Measurements from ENCODE around the gene ANKRD39. TPM values are rescaled to one million over a fixed set of nuclear protein-coding genes. Genes with fewer than 3 reads are reported as not detected.

Gene ANKRD39, protein sequence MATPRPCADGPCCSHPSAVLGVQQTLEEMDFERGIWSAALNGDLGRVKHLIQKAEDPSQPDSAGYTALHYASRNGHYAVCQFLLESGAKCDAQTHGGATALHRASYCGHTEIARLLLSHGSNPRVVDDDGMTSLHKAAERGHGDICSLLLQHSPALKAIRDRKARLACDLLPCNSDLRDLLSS
- 3.7 and 5.5 TPM in 2 replicates for total RNA-seq

DNA sequence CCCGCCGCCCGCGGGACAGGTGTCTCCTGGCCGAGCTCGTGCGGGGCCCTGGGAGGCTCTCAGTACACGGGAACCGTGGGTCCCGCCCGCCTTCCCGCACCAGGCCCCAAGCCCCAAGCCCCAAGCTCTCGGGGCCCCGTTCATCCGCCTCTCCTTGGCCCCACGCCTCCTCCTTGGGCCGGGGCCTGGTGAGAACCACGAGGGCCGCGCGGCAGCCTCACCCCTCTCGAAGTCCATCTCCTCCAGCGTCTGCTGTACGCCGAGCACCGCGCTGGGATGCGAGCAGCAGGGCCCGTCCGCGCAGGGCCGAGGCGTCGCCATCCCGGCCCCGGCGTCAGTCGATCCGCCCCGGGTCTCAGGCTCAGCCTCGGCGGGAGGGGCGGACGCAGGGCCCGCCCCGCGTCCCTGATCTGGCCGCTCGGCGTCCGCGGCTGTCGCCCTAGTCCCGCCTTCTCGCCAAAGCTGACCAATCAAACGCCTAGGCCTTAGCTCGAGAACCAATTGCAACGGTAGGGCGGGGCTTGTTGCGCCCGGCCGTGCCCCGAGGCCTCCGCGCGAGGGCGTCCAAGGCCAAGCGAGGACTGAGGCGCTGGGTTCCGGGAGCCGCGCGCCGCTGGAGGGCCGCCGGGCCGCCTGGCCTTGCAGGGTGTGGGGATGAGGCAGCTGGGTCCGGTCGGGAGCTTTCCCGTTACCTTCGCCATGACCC, at the start of gene ANKRD39:
Gene ANKRD39, minus strand, starts transcription at position 350 of the 706 bp plus-strand sequence. Its CDS starts 29 bp downstream, at position 321.

GRCh38 chr2:96869822-96870625, 12.2 kb upstream of the ANKRD39 start, which contains the start of gene SEMA4C:
TSS of gene SEMA4C (minus strand) at chr2:96870080. CDS start at chr2:96867886, 2,194 bp downstream.

GRCh38 chr2:96843538-96844268, 14.1 kb downstream of the ANKRD39 start, which contains the start of gene ANKRD23:
TSS of gene ANKRD23 (minus strand) at chr2:96844021. CDS start at chr2:96843992, 29 bp downstream.

GRCh38 chr2:96816127-96816835, 41.5 kb downstream of the ANKRD39 start, which contains the start of gene CNNM3:
TSS of gene CNNM3 (plus strand) at chr2:96816268. CDS start at chr2:96816278, 10 bp downstream.

Other genes with a start within 250 kb of the ANKRD39 start
- gene KANSL3, start 219.7 kb downstream of the ANKRD39 start, total RNA-seq = 14.7 and 29.1 TPM in 2 replicates
- gene FER1L5, start 215.3 kb downstream of the ANKRD39 start, total RNA-seq = not detected in 2 replicates
- gene LMAN2L, start 118.0 kb downstream of the ANKRD39 start, total RNA-seq = 12.3 and 32.2 TPM in 2 replicates
- gene CNNM4, start 97.1 kb downstream of the ANKRD39 start, total RNA-seq = 1.6 and 3.0 TPM in 2 replicates
- 6.5 and 13.8 TPM in 2 replicates for gene CNNM3, start 41.7 kb downstream of the ANKRD39 start, total RNA-seq
- gene ANKRD23, start 14.0 kb downstream of the ANKRD39 start, total RNA-seq = 0.49 and 1.4 TPM in 2 replicates
- 7.3 and 20.6 TPM in 2 replicates for gene SEMA4C, start 12.1 kb upstream of the ANKRD39 start, total RNA-seq
- gene FAM178B, start 128.6 kb upstream of the ANKRD39 start, total RNA-seq = not detected in 2 replicates
- 4.4 and 6.7 TPM in 2 replicates for gene FAHD2B, start 236.9 kb upstream of the ANKRD39 start, total RNA-seq